Loucy (cell line): ENCODE results near the gene NPBWR2.

Experiments
- H2AFZ ChIP-seq: fragments of 200-600 bp; sonication (generic); 2 replicates; pipeline ENCODE4 v1.6.0; 2016; ENCODE audit warnings: antibody characterized with exemption, mild to moderate bottlenecking, low read length, moderate library complexity
- H3F3A ChIP-seq: fragments of 200-600 bp; 2 replicates; pipeline ENCODE4 v1.6.0; 2016; ENCODE audit warnings: antibody characterized with exemption, low read depth, mild to moderate bottlenecking
- H3K27me3 ChIP-seq: fragments of 200-600 bp; sonication (generic); 2 replicates; pipeline ENCODE4 v1.6.1; 2014; ENCODE audit warnings: low read length, mild to moderate bottlenecking; ENCODE audit not compliant: insufficient read depth, poor library complexity, severe bottlenecking
- H3K36me3 ChIP-seq: fragments of 200-600 bp; sonication (generic); 2 replicates; pipeline ENCODE4 v1.6.1; 2016; ENCODE audit warnings: low read length; ENCODE audit not compliant: insufficient read depth
- H3K4me1 ChIP-seq: fragments of 200-600 bp; sonication (generic); 2 replicates; pipeline ENCODE4 v1.5.1; 2014; ENCODE audit warnings: low read length, mild to moderate bottlenecking; ENCODE audit not compliant: insufficient read depth, poor library complexity, severe bottlenecking
- H3K4me2 ChIP-seq: fragments of 200-600 bp; sonication (generic); 2 replicates; pipeline ENCODE4 v1.6.0; 2014; ENCODE audit warnings: antibody characterized with exemption, low read length, low read depth, mild to moderate bottlenecking; ENCODE audit not compliant: poor library complexity, severe bottlenecking
- H3K4me3 ChIP-seq: fragments of 200-600 bp; sonication (generic); 2 replicates; pipeline ENCODE4 v1.5.1; 2014; ENCODE audit warnings: low read length, mild to moderate bottlenecking, mixed read lengths; ENCODE audit not compliant: poor library complexity, severe bottlenecking
- H3K79me2 ChIP-seq: fragments of 200-600 bp; sonication (generic); 2 replicates; pipeline ENCODE4 v1.6.1; 2014; ENCODE audit warnings: low read length; ENCODE audit not compliant: insufficient read depth
- H3K9ac ChIP-seq: fragments of 200-600 bp; sonication (generic); 2 replicates; pipeline ENCODE4 v1.6.0; 2014; ENCODE audit warnings: mild to moderate bottlenecking, low read depth, low read length, moderate library complexity; ENCODE audit not compliant: poor library complexity, severe bottlenecking
- H3K9me2 ChIP-seq: fragments of 200-600 bp; sonication (generic); replicated peaks from 2 replicates; pipeline ENCODE4 v1.6.1; 2016; ENCODE audit warnings: low read depth, low read length, mixed read lengths
- H3K9me3 ChIP-seq: fragments of 200-600 bp; sonication (generic); 2 replicates; pipeline ENCODE4 v1.6.1; 2014; ENCODE audit warnings: mild to moderate bottlenecking, antibody characterized with exemption, low read length, low read depth; ENCODE audit not compliant: insufficient read depth
- H4K20me1 ChIP-seq: fragments of 200-600 bp; sonication (generic); 2 replicates; pipeline ENCODE4 v1.6.0; 2014; ENCODE audit warnings: antibody characterized with exemption, low read length, mild to moderate bottlenecking; ENCODE audit not compliant: insufficient read depth, poor library complexity, severe bottlenecking
- EZH2phosphoT487 ChIP-seq: fragments of 200-600 bp; IDR thresholded peaks from 2 replicates; pipeline ENCODE4 v1.6.1; 2018; ENCODE audit warnings: antibody characterized with exemption, mild to moderate bottlenecking, moderate library complexity, borderline replicate concordance
- TF ChIP-seq, protein P1 (sequence below): fragments of 200-600 bp; sonication (generic); conservative IDR thresholded peaks from 2 replicates; pipeline ENCODE4 v1.5.1; 2014; ENCODE audit warnings: mild to moderate bottlenecking, antibody characterized with exemption, low read length

Gene NPBWR2

GRCh38 chr20:64112691-64113443, 5.5 kb upstream of the NPBWR2 start:
- Histone ChIP-seq H2AFZ (no peak overlapping the region), H3K36me3 (no peaks in the 10 kb centered on the region), H3K9me3 (no peaks in the 10 kb centered on the region), H3K79me2 (no peaks in the 10 kb centered on the region), H3K9ac (no peak overlapping the region), H3K4me1 (peaks cover 3% of the 10 kb centered on the region), H3K27me3 (no peaks in the 10 kb centered on the region), H3F3A (no peaks in the 10 kb centered on the region), H4K20me1 (no peaks in the 10 kb centered on the region), H3K4me2 (no peak overlapping the region), H3K9me2 (no peaks in the 10 kb centered on the region), H3K4me3 (no peak overlapping the region)
- TF ChIP-seq EZH2phosphoT487, result no peak
- TF ChIP-seq, protein P1, sequence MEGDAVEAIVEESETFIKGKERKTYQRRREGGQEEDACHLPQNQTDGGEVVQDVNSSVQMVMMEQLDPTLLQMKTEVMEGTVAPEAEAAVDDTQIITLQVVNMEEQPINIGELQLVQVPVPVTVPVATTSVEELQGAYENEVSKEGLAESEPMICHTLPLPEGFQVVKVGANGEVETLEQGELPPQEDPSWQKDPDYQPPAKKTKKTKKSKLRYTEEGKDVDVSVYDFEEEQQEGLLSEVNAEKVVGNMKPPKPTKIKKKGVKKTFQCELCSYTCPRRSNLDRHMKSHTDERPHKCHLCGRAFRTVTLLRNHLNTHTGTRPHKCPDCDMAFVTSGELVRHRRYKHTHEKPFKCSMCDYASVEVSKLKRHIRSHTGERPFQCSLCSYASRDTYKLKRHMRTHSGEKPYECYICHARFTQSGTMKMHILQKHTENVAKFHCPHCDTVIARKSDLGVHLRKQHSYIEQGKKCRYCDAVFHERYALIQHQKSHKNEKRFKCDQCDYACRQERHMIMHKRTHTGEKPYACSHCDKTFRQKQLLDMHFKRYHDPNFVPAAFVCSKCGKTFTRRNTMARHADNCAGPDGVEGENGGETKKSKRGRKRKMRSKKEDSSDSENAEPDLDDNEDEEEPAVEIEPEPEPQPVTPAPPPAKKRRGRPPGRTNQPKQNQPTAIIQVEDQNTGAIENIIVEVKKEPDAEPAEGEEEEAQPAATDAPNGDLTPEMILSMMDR, result no peak

GRCh38 chr20:64111841-64112641, 4.7 kb upstream of the NPBWR2 start:
- H3K4me1 ChIP-seq, result peaks cover 3% of the 10 kb centered on the region
- no peaks in the 10 kb centered on the region for H3F3A ChIP-seq
- no peak overlapping the region for H3K4me2 ChIP-seq
- H3K36me3 ChIP-seq, result no peaks in the 10 kb centered on the region
- no peaks in the 10 kb centered on the region for H3K9me2 ChIP-seq
- no peaks in the 10 kb centered on the region for H3K9me3 ChIP-seq
- H3K79me2 ChIP-seq, result no peaks in the 10 kb centered on the region
- no peaks in the 10 kb centered on the region for H3K27me3 ChIP-seq
- H2AFZ ChIP-seq, result no peak overlapping the region
- no peak overlapping the region for H3K4me3 ChIP-seq
- TF ChIP-seq, protein P1, result no peak
- no peak for TF ChIP-seq EZH2phosphoT487
- H4K20me1 ChIP-seq, result no peaks in the 10 kb centered on the region
- H3K9ac ChIP-seq, result no peak overlapping the region

DNA sequence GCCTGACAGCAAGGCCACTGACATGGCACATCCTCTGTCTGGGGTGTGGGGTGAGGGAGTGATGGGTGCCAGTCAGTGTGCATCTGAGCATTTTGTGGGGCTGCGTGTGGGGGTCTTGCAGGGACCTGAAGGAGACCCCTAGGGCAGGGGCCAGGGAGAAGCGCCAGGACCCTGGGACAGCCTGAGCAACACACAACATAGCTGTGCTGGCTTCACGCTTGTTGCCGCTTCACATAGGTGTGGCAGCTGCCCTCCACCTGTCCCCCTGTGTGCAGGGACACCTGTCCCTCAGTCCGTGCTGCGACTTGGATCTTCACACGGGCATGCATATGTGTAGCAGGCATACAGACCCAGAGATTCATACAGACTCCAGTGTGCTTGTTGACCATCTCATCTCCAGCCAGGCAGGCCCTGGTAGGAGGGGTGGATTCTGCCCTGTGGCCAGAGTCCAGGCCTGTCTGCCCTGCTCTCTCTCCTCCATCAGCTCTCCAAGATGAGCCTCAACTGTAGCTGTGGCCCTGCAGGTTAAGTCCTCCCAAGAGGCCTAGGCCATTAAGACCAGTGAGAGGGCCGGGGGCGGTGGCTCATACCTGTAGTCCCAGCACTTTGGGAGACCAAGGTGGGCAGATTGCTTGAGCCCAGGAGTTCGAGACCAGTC, 3.2 kb upstream of the NPBWR2 start:
- H4K20me1 ChIP-seq, result no peaks in the 10 kb centered on the region
- TF ChIP-seq, protein P1, result no peak
- no peak for TF ChIP-seq EZH2phosphoT487
- H3K4me3 ChIP-seq, result no peak overlapping the region
- H3K36me3 ChIP-seq, result no peaks in the 10 kb centered on the region
- H3K4me1 ChIP-seq, result peaks cover 3% of the 10 kb centered on the region
- no peaks in the 10 kb centered on the region for H3F3A ChIP-seq
- H3K9me3 ChIP-seq, result no peaks in the 10 kb centered on the region
- no peaks in the 10 kb centered on the region for H3K27me3 ChIP-seq
- no peaks in the 10 kb centered on the region for H3K79me2 ChIP-seq
- no peak overlapping the region for H2AFZ ChIP-seq
- H3K9ac ChIP-seq, result no peak overlapping the region
- no peaks in the 10 kb centered on the region for H3K9me2 ChIP-seq
- H3K4me2 ChIP-seq, result no peak overlapping the region
